ENCODE results near the gene SYT8. TPM values are rescaled to one million over a fixed set of nuclear protein-coding genes. Genes with fewer than 3 reads are reported as not detected.

SYT8 gene
- total RNA-seq, 1 donor from 2014 or later = not detected

GRCh38 chr11:1831338-1832210 is 3.2 kb upstream of the SYT8 start:
- intact Hi-C loops (cut with micrococcal nuclease) = loop anchor here (1.0 to 10.0 kb wide), 3 partner anchors 77 to 179 kb away; partner anchors contain the start of gene IFITM10

GRCh38 chr11:1832211-1832919 is 2.4 kb upstream of the SYT8 start:
- intact Hi-C loops (cut with micrococcal nuclease) = loop anchor here (1.0 to 10.0 kb wide), 3 partner anchors 78 to 180 kb away; partner anchors contain the start of gene IFITM10

- intact Hi-C loops (cut with micrococcal nuclease) = loop anchor here (1.0 to 10.0 kb wide), 3 partner anchors 78 to 180 kb away; partner anchors contain the start of gene IFITM10
These were observed 1.9 kb upstream of the SYT8 start for GRCh38 chr11:1832920-1833295.

- intact Hi-C loops (cut with micrococcal nuclease) = loop anchor here (10.0 kb wide), 1 partner anchor 79 kb away; the partner anchor contains the start of gene IFITM10
These were observed 654 bp upstream of the SYT8 start for GRCh38 chr11:1834062-1834610.

GRCh38 chr11:1835671-1836010 is 851 bp downstream of the SYT8 start:
- intact Hi-C loops (cut with micrococcal nuclease) = loop anchor here (2.0 to 10.0 kb wide), 2 partner anchors 47 to 81 kb away; partner anchors contain the start of gene IFITM10

GRCh38 chr11:1836011-1836945 is 1.5 kb downstream of the SYT8 start:
- intact Hi-C loops (cut with micrococcal nuclease) = loop anchor here (2.0 to 10.0 kb wide), 2 partner anchors 47 to 81 kb away; partner anchors contain the start of gene IFITM10

- intact Hi-C loops (cut with micrococcal nuclease) = loop anchor here (1.0 to 10.0 kb wide), 4 partner anchors 14 to 313 kb away; partner anchors contain the start of gene IFITM10
These were observed 2.6 kb downstream of the SYT8 start for GRCh38 chr11:1837171-1838076.

- intact Hi-C loops (cut with micrococcal nuclease) = loop anchor here (2.0 to 10.0 kb wide), 2 partner anchors 83 to 313 kb away; partner anchors contain the start of gene IFITM10
These were observed 3.3 kb downstream of the SYT8 start for GRCh38 chr11:1838077-1838425.

GRCh38 chr11:1838426-1839144 is 3.8 kb downstream of the SYT8 start, which contains the start of gene TNNI2:
Gene TNNI2 (plus strand): TSS chr11:1838981. CDS start chr11:1839697, 716 bp downstream.
- intact Hi-C loops (cut with micrococcal nuclease) = loop anchor here (2.0 to 10.0 kb wide), 2 partner anchors 84 to 312 kb away; partner anchors contain the start of gene IFITM10

- intact Hi-C loops (cut with micrococcal nuclease) = loop anchor here (2.0 to 10.0 kb wide), 2 partner anchors 85 to 311 kb away; partner anchors contain the start of gene IFITM10
These were observed 4.6 kb downstream of the SYT8 start for GRCh38 chr11:1839204-1839923.

- intact Hi-C loops (cut with micrococcal nuclease) = loop anchor here (2.0 to 10.0 kb wide), 2 partner anchors 85 to 311 kb away; partner anchors contain the start of gene IFITM10
These were observed 5.4 kb downstream of the SYT8 start for GRCh38 chr11:1839924-1840779.

GRCh38 chr11:1840780-1841480 is 6.1 kb downstream of the SYT8 start:
- intact Hi-C loops (cut with micrococcal nuclease) = no loop called here

- intact Hi-C loops (cut with micrococcal nuclease) = no loop called here
These were observed 6.8 kb downstream of the SYT8 start for GRCh38 chr11:1841511-1842148.

GRCh38 chr11:1842149-1843097 is 7.6 kb downstream of the SYT8 start:
- intact Hi-C loops (cut with micrococcal nuclease) = no loop called here

GRCh38 chr11:1843098-1843473 is 8.3 kb downstream of the SYT8 start:
- intact Hi-C loops (cut with micrococcal nuclease) = no loop called here

Data from T-helper 2 cell treated with Interferon-gamma antibody and Interleukin-4, amounts not matched to agents 100 ng/mL and 5 ng/mL, for 36 hours (primary cell).